ENCODE data around the gene GPR21. TPM values are rescaled to one million over a fixed set of nuclear protein-coding genes. Genes with fewer than 3 reads are reported as not detected.

GPR21 gene
- polyA plus RNA-seq, 1 of the 3 experiments (the other 2 are of a cell fraction), result not detected

GRCh38 chr9:123072407-123072995 lies 39.0 kb downstream of the GPR21 start:
- whole genome bisulfite sequencing (ENCODE audit: low lambda C conversion rate), result 91% methylated on average over 2 of the region's 2 CpGs
- Histone ChIP-seq H3K27ac (ENCODE audit: low read depth in 2 of 2, low read length in 1 of 2) (peak overlapping the region; percentile 75 to 79; a peak in 3 of 4 replicates), H4K20me1 (ENCODE audit: insufficient read depth) (no peaks in the 10 kb centered on the region), H3K9ac (no peak overlapping the region), H3K36me3 (replicated peaks in 1 of 2; ENCODE audit: control insufficient read depth in 1 of 2, insufficient read depth in 2 of 2, low read length in 1 of 2) (peaks cover 37 to 62% of the 10 kb centered on the region in 2 experiments), H3K27me3 (ENCODE audit: insufficient read depth) (no peaks in the 10 kb centered on the region), H3K9me3 (no peaks in the 10 kb centered on the region), H3K4me3 (ENCODE audit: low read depth in 2 of 2, low read length in 1 of 2) (no peak overlapping the region), H3K4me1 (ENCODE audit: control insufficient read depth in 1 of 2, insufficient read depth in 2 of 2, low read depth in 1 of 2, low read length in 1 of 2) (peaks cover 0 to 28% of the 10 kb centered on the region in 2 experiments), H3F3A (replicated peaks; ENCODE audit: insufficient read depth) (peaks cover 27% of the 10 kb centered on the region), H3K9me2 (no peaks in the 10 kb centered on the region), H3K4me2 (no peak overlapping the region), H3K79me2 (ENCODE audit: insufficient read depth) (no peaks in the 10 kb centered on the region), H2AFZ (ENCODE audit: low read depth) (no peak overlapping the region)
- no peak for TF ChIP-seq RFX5 (IDR thresholded peaks at IDR 0.05; ENCODE audit: low read length)
- TF ChIP-seq JUND (IDR thresholded peaks at IDR 0.05), result no peak
- no peak for DNase-seq
- ChIA-PET POLR2A (no interaction called here), CTCF (interaction anchor here (0.9 to 5.9 kb wide), 4 partner anchors 10 to 305 kb away, joined by 3 to 37 read pairs (median 4); no protein-coding TSS in a partner anchor)

DNA sequence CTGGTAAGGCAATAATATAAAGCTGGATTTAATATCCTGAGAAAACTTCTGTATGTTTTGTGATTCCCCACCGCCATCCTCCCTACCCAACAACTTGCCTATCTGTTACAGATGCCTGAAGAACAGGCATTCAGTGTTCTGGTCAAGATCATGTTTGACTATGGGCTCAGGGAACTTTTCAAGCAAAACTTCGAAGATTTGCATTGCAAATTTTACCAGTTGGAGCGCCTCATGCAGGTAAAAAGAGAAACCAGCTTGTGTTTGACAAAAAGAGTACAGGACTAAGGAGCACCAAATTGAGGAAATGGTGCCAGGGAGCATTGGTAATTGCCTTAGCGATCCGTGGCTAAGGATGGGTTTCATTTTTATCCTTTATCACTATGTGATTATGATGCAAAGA lies 40.0 kb downstream of the GPR21 start:
- no peaks in the 10 kb centered on the region for H3K9me2 ChIP-seq
- no peak for TF ChIP-seq USF2 (IDR thresholded peaks at IDR 0.05; ENCODE audit: borderline replicate concordance, low read depth, low read length)
- TF ChIP-seq, protein P1, sequence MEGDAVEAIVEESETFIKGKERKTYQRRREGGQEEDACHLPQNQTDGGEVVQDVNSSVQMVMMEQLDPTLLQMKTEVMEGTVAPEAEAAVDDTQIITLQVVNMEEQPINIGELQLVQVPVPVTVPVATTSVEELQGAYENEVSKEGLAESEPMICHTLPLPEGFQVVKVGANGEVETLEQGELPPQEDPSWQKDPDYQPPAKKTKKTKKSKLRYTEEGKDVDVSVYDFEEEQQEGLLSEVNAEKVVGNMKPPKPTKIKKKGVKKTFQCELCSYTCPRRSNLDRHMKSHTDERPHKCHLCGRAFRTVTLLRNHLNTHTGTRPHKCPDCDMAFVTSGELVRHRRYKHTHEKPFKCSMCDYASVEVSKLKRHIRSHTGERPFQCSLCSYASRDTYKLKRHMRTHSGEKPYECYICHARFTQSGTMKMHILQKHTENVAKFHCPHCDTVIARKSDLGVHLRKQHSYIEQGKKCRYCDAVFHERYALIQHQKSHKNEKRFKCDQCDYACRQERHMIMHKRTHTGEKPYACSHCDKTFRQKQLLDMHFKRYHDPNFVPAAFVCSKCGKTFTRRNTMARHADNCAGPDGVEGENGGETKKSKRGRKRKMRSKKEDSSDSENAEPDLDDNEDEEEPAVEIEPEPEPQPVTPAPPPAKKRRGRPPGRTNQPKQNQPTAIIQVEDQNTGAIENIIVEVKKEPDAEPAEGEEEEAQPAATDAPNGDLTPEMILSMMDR (IDR thresholded peaks at IDR 0.05), result 0 out of 2 replicates have a peak, but pooled peaks have one; percentile 5
- no peak for TF ChIP-seq SIN3A (IDR thresholded peaks at IDR 0.05; ENCODE audit: borderline replicate concordance, low read depth, low read length)
- TF ChIP-seq, protein P2, sequence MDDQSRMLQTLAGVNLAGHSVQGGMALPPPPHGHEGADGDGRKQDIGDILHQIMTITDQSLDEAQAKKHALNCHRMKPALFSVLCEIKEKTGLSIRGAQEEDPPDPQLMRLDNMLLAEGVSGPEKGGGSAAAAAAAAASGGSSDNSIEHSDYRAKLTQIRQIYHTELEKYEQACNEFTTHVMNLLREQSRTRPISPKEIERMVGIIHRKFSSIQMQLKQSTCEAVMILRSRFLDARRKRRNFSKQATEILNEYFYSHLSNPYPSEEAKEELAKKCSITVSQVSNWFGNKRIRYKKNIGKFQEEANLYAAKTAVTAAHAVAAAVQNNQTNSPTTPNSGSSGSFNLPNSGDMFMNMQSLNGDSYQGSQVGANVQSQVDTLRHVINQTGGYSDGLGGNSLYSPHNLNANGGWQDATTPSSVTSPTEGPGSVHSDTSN (IDR thresholded peaks at IDR 0.05), result no peak
- no peak for TF ChIP-seq RFX5 (IDR thresholded peaks at IDR 0.05; ENCODE audit: low read length)
- H3K4me2 ChIP-seq, result peak overlapping the region; percentile 5; the same call in 1 of the 2 replicates
- no peak overlapping the region for H2AFZ ChIP-seq (ENCODE audit: low read depth)
- no peaks in the 10 kb centered on the region for H3K9me3 ChIP-seq
- H4K20me1 ChIP-seq (ENCODE audit: insufficient read depth), result no peaks in the 10 kb centered on the region
- H3K9ac ChIP-seq, result no peak overlapping the region
- peaks cover 0 to 25% of the 10 kb centered on the region in 2 experiments for H3K4me1 ChIP-seq (ENCODE audit: control insufficient read depth in 1 of 2, insufficient read depth in 2 of 2, low read depth in 1 of 2, low read length in 1 of 2)
- 84% methylated on average over 5 of the region's 5 CpGs for WGBS (ENCODE audit: low lambda C conversion rate)
- no peak overlapping the region for H3K4me3 ChIP-seq (ENCODE audit: low read depth in 2 of 2, low read length in 1 of 2)
- peaks cover 18% of the 10 kb centered on the region for H3F3A ChIP-seq (replicated peaks; ENCODE audit: insufficient read depth)
- H3K27ac ChIP-seq (ENCODE audit: low read depth in 2 of 2, low read length in 1 of 2), result peak overlapping the region; percentile 75 to 79
- H3K27me3 ChIP-seq (ENCODE audit: insufficient read depth), result no peaks in the 10 kb centered on the region
- POLR2A ChIA-PET, result no interaction called here
- H3K79me2 ChIP-seq (ENCODE audit: insufficient read depth), result no peaks in the 10 kb centered on the region
- H3K36me3 ChIP-seq (replicated peaks in 1 of 2; ENCODE audit: control insufficient read depth in 1 of 2, insufficient read depth in 2 of 2, low read length in 1 of 2), result peaks cover 45 to 65% of the 10 kb centered on the region in 2 experiments
- CTCF ChIA-PET, result interaction anchor here (1.3 to 5.9 kb wide), 5 partner anchors 9 to 304 kb away, joined by 3 to 37 read pairs (median 3); no protein-coding TSS in a partner anchor
- DNase-seq, result no peak
